GM21381 (cell line): ENCODE results near the gene IFNA2.
"Not testable (repeated sequence)": the region's sequence is repeated elsewhere in the genome, so short reads cannot be mapped to it uniquely, and the experiment has no call there.

Source experiments
- ATAC-seq: cut with Tn5 transposase; IDR thresholded peaks from one replicate; pipeline ENCODE4 v1.9.1; 2021; ENCODE audit warnings: mild to moderate bottlenecking, moderate library complexity; ENCODE audit not compliant: unreplicated experiment

The IFNA2 gene

GRCh38 chr9:21383627-21384026, 1.6 kb downstream of the IFNA2 start:
- ATAC-seq = no peak

GRCh38 chr9:21381448-21382339, 3.5 kb downstream of the IFNA2 start:
- peak; percentile 98 for ATAC-seq

GRCh38 chr9:21371467-21371866, 13.7 kb downstream of the IFNA2 start:
- ATAC-seq = not testable (repeated sequence)

- ATAC-seq = no peak
Measured at GRCh38 chr9:21367957-21368356, 17.2 kb downstream of the IFNA2 start, which contains the start of gene IFNA13. IFNA13 (minus strand) TSS chr9:21368057; CDS start chr9:21368010, 47 bp downstream.

- ATAC-seq = peak; percentile 84
Measured at GRCh38 chr9:21367169-21367568, 18.0 kb downstream of the IFNA2 start.

- ATAC-seq = no peak
Measured at GRCh38 chr9:21362287-21362686, 22.9 kb downstream of the IFNA2 start.

- peak; percentile 92 for ATAC-seq
Measured at GRCh38 chr9:21357479-21358460, 27.4 kb downstream of the IFNA2 start.

GRCh38 chr9:21350787-21351186, 34.4 kb downstream of the IFNA2 start, which contains the start of gene IFNA6:
IFNA6 (minus strand) TSS chr9:21350887; CDS start chr9:21350887, 0 bp downstream.
- no peak for ATAC-seq

- no peak for ATAC-seq
Measured at GRCh38 chr9:21348430-21348970, 36.7 kb downstream of the IFNA2 start.

- no peak for ATAC-seq
Measured at GRCh38 chr9:21340735-21341134, 44.5 kb downstream of the IFNA2 start.

- no peak for ATAC-seq
Measured at GRCh38 chr9:21336457-21336856, 48.7 kb downstream of the IFNA2 start.

- peak; percentile 87 for ATAC-seq
Measured at GRCh38 chr9:21334701-21335632, 50.2 kb downstream of the IFNA2 start, which contains the start of gene KLHL9. KLHL9 (minus strand) TSS chr9:21335404; CDS start chr9:21334859, 545 bp downstream.
